ENCODE data around the gene CELSR3. TPM values are rescaled to one million over a fixed set of nuclear protein-coding genes. Genes with fewer than 3 reads are reported as not detected.
A peak's percentile ranks its signal among the peaks of the same experiment; 100 is the strongest.

CELSR3 gene
- total RNA-seq, 2 experiments from 2014 or later, result 4.9 to 5.0 TPM

GRCh38 chr3:48595075-48595525 lies 67.6 kb downstream of the CELSR3 start, which contains the start of gene COL7A1:
TSS of gene COL7A1 (minus strand) at chr3:48595329. CDS start at chr3:48595159, 170 bp downstream.
- Mint-ChIP-seq H3K4me1 (ENCODE audit: low read depth) (peaks cover 6% of the 10 kb centered on the region), H3K4me3 (no peak within 1 kb of the TSS), H3K27me3 (peaks cover 42% of the 10 kb centered on the region), H3K9me3 (no peaks in the 10 kb centered on the region), H3K27ac (no peak within 1 kb of the TSS), H3K36me3 (ENCODE audit: low read depth) (peaks cover 30% of the 10 kb centered on the region)
- ATAC-seq (ENCODE audit: poor library complexity), result no peak
- no peak within 1 kb of the TSS for H3K4me3 ChIP-seq (ENCODE audit: low read length)
- peaks cover 0 to 4% of the 10 kb centered on the region in 2 experiments for H3K9me3 ChIP-seq (ENCODE audit: control insufficient read depth in 1 of 2, insufficient read depth in 1 of 2, low read length in 2 of 2)
- POLR2A ChIA-PET, result no interaction called here
- H3K36me3 ChIP-seq (ENCODE audit: insufficient read depth, low read length), result peaks cover 21% of the 10 kb centered on the region
- H3K27ac ChIP-seq (ENCODE audit: low read depth in 1 of 2, low read length in 2 of 2), result no peak within 1 kb of the TSS
- TF ChIP-seq CTCF (IDR thresholded peaks at IDR 0.05), result no peak
- H3K27me3 ChIP-seq (ENCODE audit: control insufficient read depth in 1 of 2, insufficient read depth in 2 of 2, low read length in 2 of 2), result peaks cover 9 to 33% of the 10 kb centered on the region in 2 experiments
- peak in 3 of 14 experiments; percentile 8 to 55 (median 53) for DNase-seq
- peaks cover 8% of the 10 kb centered on the region for H3K4me1 ChIP-seq (ENCODE audit: insufficient read depth, low read length)
- intact Hi-C loops (cut with DNase I, micrococcal nuclease), result no loop called here
- CTCF ChIA-PET, result no interaction called here

- ATAC-seq (ENCODE audit: poor library complexity), result no peak
- peaks cover 24% of the 10 kb centered on the region for H3K36me3 Mint-ChIP-seq (ENCODE audit: low read depth)
- peaks cover 0 to 4% of the 10 kb centered on the region in 2 experiments for H3K9me3 ChIP-seq (ENCODE audit: control insufficient read depth in 1 of 2, insufficient read depth in 1 of 2, low read length in 2 of 2)
- TF ChIP-seq CTCF (IDR thresholded peaks at IDR 0.05), result no peak
- no peak overlapping the region for H3K27ac ChIP-seq (ENCODE audit: low read depth in 1 of 2, low read length in 2 of 2)
- intact Hi-C loops (cut with DNase I, micrococcal nuclease), result no loop called here
- ChIA-PET POLR2A (no interaction called here), CTCF (no interaction called here)
- H3K9me3 Mint-ChIP-seq, result no peaks in the 10 kb centered on the region
- peaks cover 16% of the 10 kb centered on the region for H3K36me3 ChIP-seq (ENCODE audit: insufficient read depth, low read length)
- no peak overlapping the region for H3K27ac Mint-ChIP-seq
- H3K4me1 Mint-ChIP-seq (ENCODE audit: low read depth), result peaks cover 6% of the 10 kb centered on the region
- H3K4me3 ChIP-seq (ENCODE audit: low read length), result no peak overlapping the region
- H3K27me3 ChIP-seq (ENCODE audit: control insufficient read depth in 1 of 2, insufficient read depth in 2 of 2, low read length in 2 of 2), result peaks cover 9 to 33% of the 10 kb centered on the region in 2 experiments
- H3K4me1 ChIP-seq (ENCODE audit: insufficient read depth, low read length), result peaks cover 8% of the 10 kb centered on the region
- peaks cover 48% of the 10 kb centered on the region for H3K27me3 Mint-ChIP-seq
- H3K4me3 Mint-ChIP-seq, result no peak overlapping the region
- no peak for DNase-seq
Measured at GRCh38 chr3:48594417-48595049, 68.2 kb downstream of the CELSR3 start.

GRCh38 chr3:48593337-48593736 lies 69.3 kb downstream of the CELSR3 start:
- ATAC-seq (ENCODE audit: poor library complexity) (no peak), DNase-seq (no peak)
- intact Hi-C loops (cut with DNase I, micrococcal nuclease), result no loop called here
- Histone ChIP-seq H3K4me3 (ENCODE audit: low read length) (no peak overlapping the region), H3K9me3 (ENCODE audit: control insufficient read depth in 1 of 2, insufficient read depth in 1 of 2, low read length in 2 of 2) (peaks cover 0 to 4% of the 10 kb centered on the region in 2 experiments), H3K27me3 (ENCODE audit: control insufficient read depth in 1 of 2, insufficient read depth in 2 of 2, low read length in 2 of 2) (peaks cover 11 to 33% of the 10 kb centered on the region in 2 experiments), H3K36me3 (ENCODE audit: insufficient read depth, low read length) (peaks cover 4% of the 10 kb centered on the region), H3K27ac (ENCODE audit: low read depth in 1 of 2, low read length in 2 of 2) (no peak overlapping the region), H3K4me1 (ENCODE audit: insufficient read depth, low read length) (peaks cover 8% of the 10 kb centered on the region)
- ChIA-PET CTCF (no interaction called here), POLR2A (no interaction called here)
- H3K27me3 Mint-ChIP-seq, result peaks cover 58% of the 10 kb centered on the region
- no peaks in the 10 kb centered on the region for H3K9me3 Mint-ChIP-seq
- H3K27ac Mint-ChIP-seq, result no peak overlapping the region
- peaks cover 12% of the 10 kb centered on the region for H3K36me3 Mint-ChIP-seq (ENCODE audit: low read depth)
- H3K4me3 Mint-ChIP-seq, result no peak overlapping the region
- H3K4me1 Mint-ChIP-seq (ENCODE audit: low read depth), result peaks cover 6% of the 10 kb centered on the region
- TF ChIP-seq CTCF (IDR thresholded peaks at IDR 0.05), result no peak
